GM21528 (cell line): ENCODE data around the gene HELZ2.
"Not testable (repeated sequence)": the region's sequence is repeated elsewhere in the genome, so short reads cannot be mapped to it uniquely, and the experiment has no call there.

Experiments
- ATAC-seq: cut with Tn5 transposase; IDR thresholded peaks from one replicate; pipeline ENCODE4 v1.9.1; 2021; ENCODE audit warnings: mild to moderate bottlenecking, moderate library complexity; ENCODE audit not compliant: unreplicated experiment, low FRiP score

Gene HELZ2

DNA sequence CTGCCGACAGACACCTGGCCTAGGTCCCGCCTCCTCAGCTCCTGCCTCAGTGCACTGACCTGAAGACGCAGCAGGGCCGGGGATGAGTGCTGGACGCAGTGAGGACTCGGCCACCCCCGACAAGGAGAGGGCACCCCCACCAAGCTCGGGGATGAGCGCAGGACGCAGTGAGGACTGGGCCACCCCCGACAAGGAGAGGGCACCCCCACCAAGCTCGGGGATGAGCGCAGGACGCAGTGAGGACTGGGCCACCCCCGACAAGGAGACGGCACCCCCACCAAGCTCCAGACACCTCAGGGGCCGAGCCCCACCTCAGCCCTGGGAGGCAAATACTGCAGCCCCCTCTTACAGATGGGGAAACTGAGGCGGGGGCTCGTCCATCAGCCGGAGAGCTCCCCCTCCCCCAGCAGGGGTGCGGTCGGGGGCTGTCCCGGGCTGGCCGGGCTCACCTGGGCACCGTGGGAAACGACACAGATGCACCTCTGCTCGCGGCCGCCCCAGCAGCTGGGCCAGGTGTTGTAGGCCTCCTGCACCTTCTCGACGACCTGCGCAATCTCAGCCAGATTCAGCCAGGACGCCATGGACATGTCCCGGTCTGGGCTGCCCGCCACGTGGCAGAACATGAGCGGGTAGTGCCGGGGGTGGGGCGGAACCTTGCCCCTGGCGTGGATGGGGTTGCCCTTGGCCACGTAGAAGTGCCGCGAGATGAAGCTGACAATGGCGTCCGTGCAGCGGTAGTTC lies 7.5 kb downstream of the HELZ2 start:
- ATAC-seq = no peak

DNA sequence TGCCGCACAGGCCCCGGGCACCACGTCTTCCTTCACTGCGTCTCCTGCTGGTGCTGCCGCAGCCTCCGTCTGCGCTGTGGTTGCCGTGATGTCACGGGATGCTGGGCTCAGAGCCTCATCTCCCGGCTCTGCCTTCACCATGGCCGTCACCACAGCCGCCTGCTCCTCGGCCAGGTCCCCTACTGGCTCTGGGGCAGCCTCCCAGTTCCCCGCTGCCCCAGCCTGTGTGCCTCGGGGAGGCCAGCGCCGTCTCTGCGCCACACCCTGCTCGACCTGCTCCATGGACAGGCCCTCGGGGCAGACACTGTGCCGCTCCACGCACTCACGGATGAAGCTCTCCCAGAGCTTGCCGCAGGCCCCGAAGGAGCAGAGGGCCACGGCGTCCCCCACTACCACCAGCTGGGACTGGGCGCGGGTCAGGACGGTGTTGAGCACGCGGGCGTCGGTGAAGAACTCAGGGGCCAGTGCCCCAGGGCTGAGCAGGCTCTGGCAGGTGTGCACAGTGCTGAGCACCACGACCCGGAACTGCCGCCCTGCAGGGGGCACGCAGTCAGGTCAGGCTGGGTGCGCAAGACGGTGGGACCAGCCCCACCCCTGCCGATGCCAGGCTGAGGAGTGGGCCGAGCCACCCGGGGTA lies 8.2 kb downstream of the HELZ2 start:
- ATAC-seq = no peak

- ATAC-seq = no peak
These were observed 8.9 kb downstream of the HELZ2 start for GRCh38 chr20:63565021-63565698.

GRCh38 chr20:63564036-63564810 lies 9.8 kb downstream of the HELZ2 start:
- ATAC-seq = no peak

DNA sequence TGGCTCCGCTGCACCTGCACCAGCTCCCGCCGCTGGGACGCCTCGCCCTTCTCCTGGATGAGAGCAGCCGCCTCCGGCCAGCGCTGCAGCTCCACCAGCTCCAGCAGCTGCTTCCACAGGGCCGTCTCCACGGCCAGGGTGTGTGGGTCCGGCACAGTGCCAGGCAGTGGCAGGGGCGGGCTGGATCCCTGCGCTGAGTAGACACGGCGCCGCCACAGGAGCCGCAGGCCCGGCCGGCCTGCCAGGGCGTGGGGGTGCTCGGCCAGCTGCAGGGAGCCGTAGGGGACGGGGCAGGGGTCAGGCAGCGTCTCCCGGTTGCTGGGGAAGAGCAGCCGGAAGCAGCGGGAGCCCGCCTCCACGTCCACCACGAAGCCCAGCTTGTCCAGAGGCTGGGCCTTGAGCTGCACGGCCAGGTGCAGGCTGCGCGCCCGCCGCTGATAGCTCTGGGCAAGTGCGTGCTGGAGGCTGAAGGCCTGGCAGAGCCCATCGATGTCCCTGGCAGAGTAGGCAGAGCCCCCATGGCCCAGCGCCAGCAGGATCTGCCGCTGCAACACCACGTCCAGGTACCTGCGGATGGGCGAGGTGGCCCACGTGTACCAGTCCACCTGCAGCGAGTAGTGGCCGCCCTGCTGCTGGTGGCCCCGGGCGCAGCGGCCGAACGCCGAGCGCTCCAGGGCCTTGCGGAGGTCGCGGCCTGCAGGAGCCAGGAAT lies 10.7 kb downstream of the HELZ2 start:
- ATAC-seq = no peak

GRCh38 chr20:63562461-63563224 lies 11.4 kb downstream of the HELZ2 start:
- ATAC-seq = no peak

GRCh38 chr20:63561624-63562396 lies 12.2 kb downstream of the HELZ2 start:
- ATAC-seq = no peak

- no peak for ATAC-seq
These were observed 13.0 kb downstream of the HELZ2 start for GRCh38 chr20:63560856-63561609.

- no peak for ATAC-seq
These were observed 13.7 kb downstream of the HELZ2 start for GRCh38 chr20:63560333-63560805.

DNA sequence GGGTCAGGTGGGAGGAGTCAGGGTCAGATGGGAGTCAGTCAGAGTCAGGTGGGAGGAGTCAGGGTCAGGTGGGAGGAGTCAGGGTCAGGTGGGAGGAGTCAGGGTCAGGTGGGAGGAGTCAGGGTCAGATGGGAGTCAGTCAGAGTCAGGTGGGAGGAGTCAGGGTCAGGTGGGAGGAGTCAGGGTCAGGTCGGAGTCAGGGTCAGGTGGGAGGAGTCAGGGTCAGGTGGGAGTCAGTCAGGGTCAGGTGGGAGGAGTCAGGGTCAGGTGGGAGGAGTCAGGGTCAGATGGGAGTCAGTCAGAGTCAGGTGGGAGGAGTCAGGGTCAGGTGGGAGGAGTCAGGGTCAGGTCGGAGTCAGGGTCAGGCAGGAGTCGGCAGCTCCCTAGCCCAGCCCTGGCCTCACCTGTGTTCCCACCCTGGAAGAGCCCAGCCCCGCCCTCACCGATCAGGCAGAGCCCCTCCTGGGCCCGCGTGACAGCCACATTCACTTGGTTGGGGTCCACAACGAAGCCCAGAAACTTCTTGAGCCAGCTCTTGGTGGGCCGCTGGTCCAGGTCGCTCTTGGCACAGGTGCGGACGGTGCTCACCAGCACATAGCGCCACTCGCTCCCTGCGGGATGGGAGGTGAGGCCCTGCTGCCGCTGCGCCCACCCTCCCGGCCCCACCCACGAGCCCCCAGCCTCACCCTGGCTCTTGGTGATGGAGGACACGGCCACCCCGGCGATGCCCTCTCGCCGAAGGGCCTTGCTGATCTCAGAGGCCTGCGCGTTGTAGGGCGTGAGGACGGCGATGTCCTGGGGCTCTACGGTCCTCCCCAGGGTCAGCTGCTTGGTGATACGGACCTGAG lies 14.3 kb downstream of the HELZ2 start:
- ATAC-seq = not testable (repeated sequence)

- no peak for ATAC-seq
These were observed 15.1 kb downstream of the HELZ2 start for GRCh38 chr20:63558804-63559484.

- ATAC-seq = no peak
These were observed 16.6 kb downstream of the HELZ2 start for GRCh38 chr20:63557481-63557891.

GRCh38 chr20:63556873-63557478 lies 17.1 kb downstream of the HELZ2 start:
- ATAC-seq = no peak

GRCh38 chr20:63555661-63556381 lies 18.2 kb downstream of the HELZ2 start:
- ATAC-seq = no peak
